DND-41 (cell line): ENCODE measurements around the gene ADAP2.
"Not testable (repeated sequence)": the region's sequence is repeated elsewhere in the genome, so short reads cannot be mapped to it uniquely, and the experiment has no call there.

Experiments
- ATAC-seq: fragments of 200-7000 bp; cut with Tn5 transposase; 3 replicates; pipeline ENCODE4 v1.9.1; 2021; ENCODE audit warnings: low read depth; ENCODE audit not compliant: insufficient read depth
- DNase-seq: peaks from one replicate; pipeline ENCODE4 v3.0.0-alpha.2; 2020
- H2AFZ ChIP-seq: 2 replicates; pipeline ENCODE4 v1.6.0; 2012; ENCODE audit warnings: low read depth, low read length
- H3K27ac ChIP-seq: 2 replicates; pipeline ENCODE4 v1.5.1; 2012; ENCODE audit warnings: low read length, inconsistent platforms
- H3K27me3 ChIP-seq: fragments of 200-600 bp; sonication (generic); 2 replicates; pipeline ENCODE4 v1.6.0; 2012; ENCODE audit warnings: low read length, mild to moderate bottlenecking, inconsistent platforms; ENCODE audit not compliant: insufficient read depth, poor library complexity
- H3K36me3 ChIP-seq: 2 replicates; pipeline ENCODE4 v1.5.1; 2012; ENCODE audit warnings: low read length, inconsistent platforms; ENCODE audit not compliant: insufficient read depth
- H3K4me1 ChIP-seq: 2 replicates; pipeline ENCODE4 v1.5.1; 2012; ENCODE audit warnings: mild to moderate bottlenecking, low read length; ENCODE audit not compliant: insufficient read depth
- H3K4me2 ChIP-seq: 2 replicates; pipeline ENCODE4 v1.6.0; 2012; ENCODE audit warnings: mild to moderate bottlenecking, moderate library complexity, low read length, inconsistent platforms; ENCODE audit not compliant: insufficient read depth
- H3K4me3 ChIP-seq, 2 experiments: fragments of 200-600 bp in 1 of 2; shearing (Covaris generic) in 1 of 2; 2 replicates each; pipeline ENCODE4 v1.5.1; 2012 to 2016; ENCODE audit warnings: inconsistent platforms in 2 of 2, low read length in 2 of 2, mild to moderate bottlenecking in 2 of 2, low read depth in 1 of 2, moderate library complexity in 1 of 2
- H3K79me2 ChIP-seq: 2 replicates; pipeline ENCODE4 v1.6.0; 2012; ENCODE audit warnings: low read length, inconsistent platforms; ENCODE audit not compliant: insufficient read depth
- H3K9ac ChIP-seq: 2 replicates; pipeline ENCODE4 v1.6.0; 2012; ENCODE audit warnings: low read depth, mild to moderate bottlenecking, inconsistent platforms, low read length, moderate library complexity
- H3K9me3 ChIP-seq: 2 replicates; pipeline ENCODE4 v1.5.1; 2012; ENCODE audit warnings: low read length, moderate library complexity, mild to moderate bottlenecking, inconsistent platforms; ENCODE audit not compliant: insufficient read depth, severe bottlenecking
- H4K20me1 ChIP-seq: 2 replicates; pipeline ENCODE4 v1.6.0; 2012; ENCODE audit warnings: low read length; ENCODE audit not compliant: insufficient read depth
- CTCF ChIP-seq: IDR thresholded peaks from 2 replicates; pipeline ENCODE4 v1.5.1; 2012; ENCODE audit warnings: borderline replicate concordance, low read length, moderate library complexity, mild to moderate bottlenecking; ENCODE audit not compliant: poor library complexity, severe bottlenecking; ENCODE audit errors: extremely low read depth
- EZH2 ChIP-seq: IDR thresholded peaks from 3 replicates; pipeline ENCODE4 v1.6.1; 2012; ENCODE audit warnings: borderline replicate concordance, low read depth, mild to moderate bottlenecking, moderate library complexity, low read length, inconsistent platforms; ENCODE audit not compliant: severe bottlenecking

The ADAP2 gene

DNA sequence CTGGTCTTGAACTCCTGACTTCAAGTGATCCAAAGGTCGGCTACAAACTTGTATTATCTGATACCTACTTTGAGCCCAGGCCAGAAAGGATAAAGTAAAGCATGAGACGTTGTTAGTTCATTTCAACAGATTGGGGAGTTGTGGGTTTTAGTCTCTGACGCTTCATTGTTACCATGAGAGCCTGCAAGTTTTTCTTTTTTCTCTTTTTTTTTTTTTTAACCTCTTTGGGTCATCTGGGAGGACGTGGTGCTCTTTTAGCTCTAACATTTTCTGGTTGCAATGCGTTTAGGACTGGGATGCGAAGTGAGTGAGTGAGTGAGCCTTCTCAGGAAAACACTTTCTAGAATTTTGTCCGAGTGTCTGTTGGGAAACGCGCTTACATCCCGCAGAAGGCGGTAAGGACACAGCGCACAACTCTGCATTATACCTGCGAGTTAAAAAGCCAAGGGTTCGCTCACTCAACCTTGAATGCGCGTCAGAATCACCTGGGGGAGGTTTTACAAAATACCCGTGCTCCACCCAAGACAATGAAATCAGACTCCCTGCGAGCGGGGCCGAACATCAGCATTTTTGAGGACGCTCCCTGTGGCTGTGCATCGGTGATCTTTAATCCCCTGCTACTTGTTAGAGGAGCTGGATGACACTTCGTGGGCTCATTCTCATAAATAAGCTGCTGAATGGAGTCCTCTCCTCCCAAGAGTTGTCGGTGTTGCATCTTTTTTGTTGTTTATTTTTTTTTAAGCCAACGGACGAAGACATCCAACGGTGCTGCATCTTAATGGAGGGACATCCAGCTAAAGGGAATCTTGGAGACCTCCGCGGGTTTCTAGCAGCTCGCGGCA, 48.5 kb downstream of the ADAP2 start:
- 0 out of 2 replicates have a peak, but pooled peaks cover 2% of the 10 kb centered on the region for H3K36me3 ChIP-seq
- H3K27ac ChIP-seq: peak overlapping the region; percentile 62
- ATAC-seq (peak; percentile 15), DNase-seq (peak; percentile 37)
- TF ChIP-seq EZH2 (no peak), CTCF (peak; percentile 63)
- H3K9ac ChIP-seq: peak overlapping the region; percentile 89
- H3K4me3 ChIP-seq: peak overlapping the region; percentile 33 to 63; a peak in 3 of 4 replicates
- H3K79me2 ChIP-seq: peaks cover 21% of the 10 kb centered on the region
- peak overlapping the region; percentile 95 for H2AFZ ChIP-seq
- no peaks in the 10 kb centered on the region for H3K27me3 ChIP-seq
- peak overlapping the region; percentile 81 for H3K4me2 ChIP-seq
- no peaks in the 10 kb centered on the region for H4K20me1 ChIP-seq
- H3K9me3 ChIP-seq: no peaks in the 10 kb centered on the region
- peaks cover 29% of the 10 kb centered on the region for H3K4me1 ChIP-seq

- peak within 1 kb of the TSS; percentile 95 for H2AFZ ChIP-seq
- peaks cover 21% of the 10 kb centered on the region for H3K79me2 ChIP-seq
- H3K27me3 ChIP-seq: no peaks in the 10 kb centered on the region
- H3K27ac ChIP-seq: peak within 1 kb of the TSS; percentile 62
- TF ChIP-seq CTCF (peak; percentile 19), EZH2 (no peak)
- DNase-seq: peak; percentile 73
- peak within 1 kb of the TSS; percentile 81 for H3K4me2 ChIP-seq
- peak; percentile 88 for ATAC-seq
- peaks cover 29% of the 10 kb centered on the region for H3K4me1 ChIP-seq
- H3K9ac ChIP-seq: peak within 1 kb of the TSS; percentile 89
- 0 out of 2 replicates have a peak, but pooled peaks cover 6% of the 10 kb centered on the region for H3K36me3 ChIP-seq
- no peaks in the 10 kb centered on the region for H3K9me3 ChIP-seq
- no peaks in the 10 kb centered on the region for H4K20me1 ChIP-seq
- peak within 1 kb of the TSS; percentile 33 to 63 for H3K4me3 ChIP-seq
These were observed 49.3 kb downstream of the ADAP2 start, which contains the start of gene RNF135 for GRCh38 chr17:30970831-30971567. Gene RNF135, plus strand, starts transcription at chr17:30971039. Its CDS starts 35 bp downstream, at chr17:30971074.

DNA sequence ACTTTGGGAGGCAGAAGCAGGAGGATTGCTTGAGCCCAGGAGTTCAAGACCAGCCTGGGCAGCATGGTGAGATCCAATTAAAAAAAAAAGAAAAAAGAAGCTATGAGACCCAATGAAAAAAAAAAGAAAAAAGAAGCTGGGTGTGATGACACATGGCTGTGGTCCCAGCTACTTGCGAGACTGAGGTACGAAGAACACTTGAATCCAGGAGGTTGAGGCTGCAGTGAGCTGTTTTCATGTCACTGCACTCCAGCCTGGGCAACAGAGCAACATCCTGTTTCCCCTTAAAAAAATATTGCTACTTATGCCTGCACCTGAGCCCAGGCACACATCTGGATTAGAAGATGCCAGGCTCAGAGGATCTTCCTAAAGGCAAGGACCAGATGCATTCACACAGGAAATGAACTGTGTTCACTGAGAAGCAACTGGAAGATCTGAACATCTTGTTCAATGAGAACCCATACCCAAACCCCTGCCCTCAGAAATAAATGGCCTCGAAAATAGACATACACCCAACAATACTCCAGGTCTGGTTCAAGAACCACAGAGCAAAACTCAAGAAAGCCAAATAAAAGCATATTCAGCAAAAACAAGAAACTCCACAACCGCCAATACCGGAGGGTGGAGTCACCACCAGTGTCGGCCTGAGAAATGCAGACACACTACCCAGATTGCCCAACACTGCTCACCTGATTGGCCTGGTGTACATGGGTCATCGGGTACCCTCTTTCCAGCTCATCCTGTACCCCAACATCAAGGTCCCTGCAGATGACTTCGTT, 53.5 kb downstream of the ADAP2 start:
- H3K4me1 ChIP-seq: peaks cover 25% of the 10 kb centered on the region
- no peak for ATAC-seq
- no peaks in the 10 kb centered on the region for H3K9me3 ChIP-seq
- H2AFZ ChIP-seq: no peak overlapping the region
- peaks cover 24% of the 10 kb centered on the region for H3K79me2 ChIP-seq
- H3K27me3 ChIP-seq: no peaks in the 10 kb centered on the region
- DNase-seq: peak; percentile 24
- TF ChIP-seq CTCF: no peak
- TF ChIP-seq EZH2: no peak
- 0 out of 2 replicates have a peak, but pooled peaks cover 6% of the 10 kb centered on the region for H3K36me3 ChIP-seq
- no peak overlapping the region for H3K4me3 ChIP-seq
- no peak overlapping the region for H3K4me2 ChIP-seq
- no peak overlapping the region for H3K27ac ChIP-seq
- H4K20me1 ChIP-seq: no peaks in the 10 kb centered on the region
- H3K9ac ChIP-seq: no peak overlapping the region

GRCh38 chr17:30979919-30980318, 58.2 kb downstream of the ADAP2 start:
- ATAC-seq, H3K27me3 ChIP-seq, H2AFZ ChIP-seq, H3K27ac ChIP-seq, H3K4me3 ChIP-seq, H3K9ac ChIP-seq, H3K9me3 ChIP-seq, H3K4me1 ChIP-seq, H3K79me2 ChIP-seq, H3K4me2 ChIP-seq, DNase-seq, H4K20me1 ChIP-seq: not testable (repeated sequence)
- peaks cover 10% of the 10 kb centered on the region; the same call in 1 of the 2 replicates for H3K36me3 ChIP-seq
